H9 (cell line): ENCODE data around the gene CACNB2. TPM values are rescaled to one million over a fixed set of nuclear protein-coding genes. Genes with fewer than 3 reads are reported as not detected.

Experiments
- DNase-seq: peaks from one replicate; pipeline ENCODE4 v3.0.0-alpha.2; 2017
- H2AFZ ChIP-seq: one replicate; pipeline ENCODE4 v1.6.1; 2013; ENCODE audit warnings: mild to moderate bottlenecking, low read length, control low read depth, moderate library complexity
- H2AK5ac ChIP-seq: 2 replicates; pipeline ENCODE4 v1.6.1; 2013; ENCODE audit warnings: low read length, control low read depth, mixed read lengths; ENCODE audit not compliant: insufficient read length
- H2BK120ac ChIP-seq: one replicate; pipeline ENCODE4 v1.6.1; 2013; ENCODE audit warnings: low read depth, mild to moderate bottlenecking, low read length, control low read depth, inconsistent platforms; ENCODE audit not compliant: poor library complexity, severe bottlenecking
- H2BK12ac ChIP-seq: 2 replicates; pipeline ENCODE4 v1.6.1; 2013; ENCODE audit warnings: low read length, control low read depth, mixed read lengths, low read depth; ENCODE audit not compliant: insufficient read length
- H2BK15ac ChIP-seq: 2 replicates; pipeline ENCODE4 v1.6.1; 2013; ENCODE audit warnings: low read depth, low read length, control low read depth
- H2BK20ac ChIP-seq: one replicate; pipeline ENCODE4 v1.6.1; 2013; ENCODE audit warnings: low read depth, mild to moderate bottlenecking, low read length, control low read depth, inconsistent platforms; ENCODE audit not compliant: poor library complexity, severe bottlenecking
- H2BK5ac ChIP-seq: 2 replicates; pipeline ENCODE4 v1.6.1; 2013; ENCODE audit warnings: low read length, control low read depth, mixed read lengths; ENCODE audit not compliant: insufficient read length
- H3K14ac ChIP-seq: 2 replicates; pipeline ENCODE4 v1.6.1; 2013; ENCODE audit warnings: low read length, control low read depth; ENCODE audit not compliant: insufficient read depth
- H3K18ac ChIP-seq: 2 replicates; pipeline ENCODE4 v1.6.1; 2013; ENCODE audit warnings: low read depth, mild to moderate bottlenecking, mixed read lengths, low read length, control low read depth; ENCODE audit not compliant: insufficient read length
- H3K23ac ChIP-seq: 2 replicates; pipeline ENCODE4 v1.6.1; 2013; ENCODE audit warnings: low read length, control low read depth, mixed read lengths, low read depth; ENCODE audit not compliant: insufficient read length
- H3K23me2 ChIP-seq: 2 replicates; pipeline ENCODE4 v1.6.1; 2013; ENCODE audit warnings: low read depth, mild to moderate bottlenecking, mixed read lengths, low read length, control low read depth; ENCODE audit not compliant: insufficient read length, poor library complexity, severe bottlenecking
- H3K27ac ChIP-seq: 2 replicates; pipeline ENCODE4 v1.5.1; 2013; ENCODE audit warnings: low read length, control low read depth, mixed read lengths, low read depth; ENCODE audit not compliant: insufficient read length
- H3K27me3 ChIP-seq: 2 replicates; pipeline ENCODE4 v1.6.1; 2013; ENCODE audit warnings: low read length, control low read depth, inconsistent platforms; ENCODE audit not compliant: insufficient read depth
- H3K4ac ChIP-seq: 2 replicates; pipeline ENCODE4 v1.6.1; 2013; ENCODE audit warnings: low read depth, mild to moderate bottlenecking, control low read depth, inconsistent platforms, low read length, moderate library complexity
- H3K4me1 ChIP-seq: 2 replicates; pipeline ENCODE4 v1.6.1; 2013; ENCODE audit warnings: low read length, control low read depth, inconsistent platforms; ENCODE audit not compliant: insufficient read depth
- H3K4me2 ChIP-seq: 2 replicates; pipeline ENCODE4 v1.6.1; 2013; ENCODE audit warnings: low read length, control low read depth, mixed read lengths; ENCODE audit not compliant: insufficient read length, insufficient read depth
- H3K56ac ChIP-seq: 2 replicates; pipeline ENCODE4 v1.6.1; 2013; ENCODE audit warnings: low read depth, mild to moderate bottlenecking, mixed read lengths, low read length, control low read depth; ENCODE audit not compliant: insufficient read length
- H3K79me1 ChIP-seq: 2 replicates; pipeline ENCODE4 v1.6.1; 2013; ENCODE audit warnings: low read depth, mild to moderate bottlenecking, moderate library complexity, low read length, control low read depth, inconsistent platforms; ENCODE audit not compliant: insufficient read depth, poor library complexity, severe bottlenecking
- H3K79me2 ChIP-seq: 2 replicates; pipeline ENCODE4 v1.6.1; 2013; ENCODE audit warnings: low read length, control low read depth, inconsistent platforms; ENCODE audit not compliant: insufficient read depth
- H3K9ac ChIP-seq: 2 replicates; pipeline ENCODE4 v1.6.1; 2013; ENCODE audit warnings: low read length, control low read depth, mixed read lengths; ENCODE audit not compliant: insufficient read length; ENCODE audit errors: extremely low read depth
- H3K9me3 ChIP-seq: one replicate; pipeline ENCODE4 v1.6.1; 2013; ENCODE audit warnings: low read depth, low read length, inconsistent platforms; ENCODE audit not compliant: control insufficient read depth
- H3T11ph ChIP-seq: one replicate; pipeline ENCODE4 v1.6.1; 2013; ENCODE audit warnings: mild to moderate bottlenecking, low read length, control low read depth, inconsistent platforms
- H4K20me1 ChIP-seq: one replicate; pipeline ENCODE4 v1.6.1; 2013; ENCODE audit not compliant: control insufficient read depth, insufficient read length, insufficient read depth
- H4K5ac ChIP-seq: 2 replicates; pipeline ENCODE4 v1.6.1; 2013; ENCODE audit warnings: low read depth, mild to moderate bottlenecking, mixed read lengths, low read length, control low read depth; ENCODE audit not compliant: insufficient read length
- H4K8ac ChIP-seq: replicated peaks from 2 replicates; pipeline ENCODE4 v1.6.1; 2013; ENCODE audit warnings: low read length, control low read depth, mixed read lengths, low read depth; ENCODE audit not compliant: insufficient read length
- H4K91ac ChIP-seq: 2 replicates; pipeline ENCODE4 v1.6.1; 2013; ENCODE audit warnings: low read depth, mild to moderate bottlenecking, moderate library complexity, mixed read lengths, low read length, control low read depth; ENCODE audit not compliant: insufficient read length
- H3K27ac Mint-ChIP-seq, 3 experiments: 2 replicates in 2 of 3; 3 replicates in 1 of 3; pipeline ENCODE4 v1.8.0; 2020 to 2021; ENCODE audit warnings: mixed read lengths in 3 of 3, mild to moderate bottlenecking in 1 of 3, moderate library complexity in 1 of 3
- H3K27me3 Mint-ChIP-seq: 2 replicates; pipeline ENCODE4 v1.8.0; 2021; ENCODE audit warnings: low read depth, mild to moderate bottlenecking, moderate library complexity, mixed read lengths
- H3K36me3 Mint-ChIP-seq, 3 experiments: 2 replicates in 2 of 3; 3 replicates in 1 of 3; pipeline ENCODE4 v1.8.0; 2020 to 2021; ENCODE audit warnings: low read depth in 3 of 3, mixed read lengths in 3 of 3; ENCODE audit not compliant: insufficient read depth in 1 of 3
- H3K4me1 Mint-ChIP-seq, 2 experiments: 2 replicates each; pipeline ENCODE4 v1.8.0; 2020; ENCODE audit warnings: mixed read lengths in 2 of 2
- H3K4me3 Mint-ChIP-seq, 2 experiments: 2 replicates in 1 of 2; 3 replicates in 1 of 2; pipeline ENCODE4 v1.8.0; 2020 to 2021; ENCODE audit warnings: mild to moderate bottlenecking in 2 of 2, mixed read lengths in 2 of 2, moderate library complexity in 1 of 2
- H3K9me3 Mint-ChIP-seq, 2 experiments: 2 replicates in 1 of 2; 3 replicates in 1 of 2; pipeline ENCODE4 v1.8.0; 2020; ENCODE audit warnings: mild to moderate bottlenecking in 2 of 2, mixed read lengths in 2 of 2, moderate library complexity in 1 of 2
- CTCF ChIP-seq: fragments of 200-600 bp; sonication (generic); conservative IDR thresholded peaks from 3 replicates; pipeline ENCODE4 v1.8.0; 2021; ENCODE audit warnings: antibody characterized with exemption, mild to moderate bottlenecking
- WGBS: extraction: QIAGEN DNeasy Blood & Tissue Kit; methylation state at CpG from one replicate; pipeline ENCODE4 v1.1.7; 2013; ENCODE audit warnings: missing lambda C conversion rate, low lambda C conversion rate, mixed read lengths; ENCODE audit not compliant: insufficient read length; ENCODE audit errors: extremely low coverage; 5-methylcytosine and 5-hydroxymethylcytosine counted together
- total RNA-seq: library from RNA; stranded (reverse); gene quantifications from 2 replicates; pipeline ENCODE4 v1.2.1, GENCODE V29; 2021

CACNB2 gene
- total RNA-seq, 1 experiment from 2014 or later, result 2.6 TPM

- Histone ChIP-seq H3K79me2 (no peaks in the 10 kb centered on the region), H2BK5ac (no peak overlapping the region), H3K18ac (no peak overlapping the region), H3K79me1 (no peaks in the 10 kb centered on the region), H4K91ac (no peak overlapping the region), H2AK5ac (no peak overlapping the region), H2BK15ac (no peak overlapping the region), H3K4me1 (no peaks in the 10 kb centered on the region; the same call in 1 of the 2 replicates), H2AFZ (no peak overlapping the region), H3K14ac (no peak overlapping the region), H2BK20ac (no peak overlapping the region), H3K27ac (no peak overlapping the region), H4K20me1 (no peaks in the 10 kb centered on the region), H3K4ac (no peak overlapping the region), H3K27me3 (no peaks in the 10 kb centered on the region), H2BK120ac (no peak overlapping the region), H4K8ac (no peak overlapping the region), H3K56ac (no peak overlapping the region), H2BK12ac (no peak overlapping the region), H4K5ac (no peak overlapping the region), H3K9ac (no peak overlapping the region), H3K4me2 (no peak overlapping the region), H3K23ac (no peak overlapping the region), H3K23me2 (no peaks in the 10 kb centered on the region), H3T11ph (no peak overlapping the region), H3K9me3 (no peaks in the 10 kb centered on the region)
- Mint-ChIP-seq H3K27me3 (no peaks in the 10 kb centered on the region), H3K9me3 (no peaks in the 10 kb centered on the region), H3K27ac (peak overlapping the region in 1 of 3 experiments; percentile 59; a peak in 2 of 7 replicates), H3K36me3 (no peaks in the 10 kb centered on the region), H3K4me1 (no peaks in the 10 kb centered on the region), H3K4me3 (no peak overlapping the region)
- DNase-seq, result no peak
- TF ChIP-seq CTCF, result no peak
- no CpG with 5 or more reads among the region's 1 CpG for WGBS
These were observed 222.7 kb downstream of the CACNB2 start for GRCh38 chr10:18362892-18363291.
